GM21576 (cell line): ENCODE data around the gene GOLGA5.

Source experiments
- ATAC-seq: cut with Tn5 transposase; IDR thresholded peaks from one replicate; pipeline ENCODE4 v1.9.1; 2021; ENCODE audit warnings: mild to moderate bottlenecking, moderate library complexity; ENCODE audit not compliant: unreplicated experiment

Gene GOLGA5

DNA sequence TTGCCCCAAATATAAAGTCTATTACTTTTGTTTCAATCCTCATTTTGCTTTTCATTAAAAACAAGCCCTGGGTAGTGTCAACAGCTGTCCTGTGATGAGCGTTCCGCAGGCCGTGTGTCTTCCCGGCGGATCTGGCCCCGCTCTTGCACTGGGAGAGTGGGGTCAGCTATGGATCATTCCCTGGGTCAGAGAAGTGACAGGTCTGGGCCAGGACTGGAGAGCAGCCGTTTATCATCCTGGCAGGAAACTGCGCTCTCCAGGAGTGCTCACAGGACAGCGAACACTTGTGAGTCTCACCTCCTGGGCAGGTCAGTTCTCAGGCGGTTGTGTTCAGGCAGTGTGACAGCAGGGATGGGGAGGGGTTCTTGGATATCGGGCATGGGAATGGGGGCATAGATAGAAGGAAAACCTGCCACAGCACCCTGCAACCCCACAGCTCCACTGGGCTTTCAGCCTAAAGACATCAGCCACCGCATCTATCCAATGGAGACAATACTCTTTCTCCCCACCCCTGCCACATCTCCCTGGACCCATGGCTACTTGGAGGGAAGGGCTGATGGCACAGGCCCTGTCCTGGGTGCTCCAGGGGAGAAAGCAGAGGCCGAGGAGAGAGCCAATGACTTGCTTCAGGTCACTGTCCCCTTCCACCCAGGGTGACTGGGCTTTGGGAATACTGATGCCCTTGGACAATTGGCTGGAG lies 81.0 kb downstream of the GOLGA5 start:
- no peak for ATAC-seq

DNA sequence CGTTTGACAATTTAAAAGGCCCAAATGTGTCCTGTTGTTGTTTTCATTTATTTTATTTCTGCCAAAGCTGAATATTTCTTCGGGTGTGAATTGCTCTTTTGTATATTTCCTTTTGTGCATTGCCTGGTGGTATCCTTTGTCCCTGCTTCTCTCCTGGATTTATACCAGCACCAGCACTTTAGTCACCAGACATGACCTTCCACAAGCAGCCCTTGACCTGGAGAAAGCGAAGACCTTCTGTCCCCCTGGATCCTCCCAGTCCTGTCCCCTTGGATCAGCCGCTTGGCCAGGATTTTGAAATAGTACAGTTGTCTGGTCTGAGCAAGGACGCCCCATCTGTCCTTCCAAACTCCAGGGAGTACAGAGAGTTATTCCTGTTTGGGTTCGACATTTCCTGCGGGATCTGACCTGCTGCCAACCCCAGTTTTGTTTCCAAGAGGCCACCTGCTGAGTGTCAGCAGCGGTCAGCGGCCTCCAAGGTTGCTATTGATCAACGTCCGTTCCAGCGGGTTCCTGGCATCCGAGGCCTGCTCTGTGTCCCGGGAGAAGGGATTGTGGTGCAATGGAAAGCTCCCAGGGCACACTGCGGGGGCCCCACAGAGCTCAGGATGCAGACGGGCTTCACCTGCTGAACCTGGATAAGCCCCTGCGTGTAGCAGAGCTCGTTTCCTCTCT lies 83.8 kb downstream of the GOLGA5 start:
- no peak for ATAC-seq

DNA sequence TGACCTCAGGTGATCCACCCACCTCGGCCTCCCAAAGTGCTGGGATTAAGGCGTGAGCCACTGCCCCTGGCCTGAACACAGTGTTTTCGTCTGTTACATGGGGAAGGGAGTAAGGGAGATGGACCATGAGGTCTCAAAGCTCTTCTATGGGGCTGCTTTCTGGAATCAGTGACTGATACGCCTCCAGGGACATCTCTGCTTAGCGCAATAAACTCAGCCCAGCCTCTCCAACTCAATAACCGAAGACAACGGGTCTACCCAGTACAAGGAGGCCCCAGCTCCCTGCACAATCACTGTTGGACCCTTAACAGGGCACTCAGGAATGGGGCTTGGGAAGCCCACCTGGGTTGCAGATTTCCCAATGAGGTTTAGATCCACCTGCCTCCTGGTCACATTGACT lies 86.2 kb downstream of the GOLGA5 start:
- ATAC-seq, result no peak

DNA sequence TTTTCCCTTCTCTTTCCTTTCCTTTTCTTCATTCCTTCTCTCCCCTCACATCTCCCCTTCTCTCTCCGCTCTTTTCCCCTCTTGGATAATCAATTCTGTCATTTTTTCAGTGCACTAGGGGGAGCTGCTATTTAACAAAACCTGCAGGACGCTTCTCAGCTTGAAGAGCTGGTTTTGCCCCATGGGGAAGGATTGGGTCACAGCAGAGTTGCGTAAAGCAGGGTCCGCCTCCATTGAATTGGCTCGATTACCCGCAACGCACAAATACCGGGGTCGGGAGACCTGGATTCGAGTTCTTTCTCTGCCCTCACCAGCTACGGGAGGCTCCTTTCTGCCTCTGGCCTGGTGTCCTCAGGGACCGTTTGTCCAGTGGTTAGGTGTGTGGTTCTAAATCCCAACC lies 86.7 kb downstream of the GOLGA5 start:
- no peak for ATAC-seq

DNA sequence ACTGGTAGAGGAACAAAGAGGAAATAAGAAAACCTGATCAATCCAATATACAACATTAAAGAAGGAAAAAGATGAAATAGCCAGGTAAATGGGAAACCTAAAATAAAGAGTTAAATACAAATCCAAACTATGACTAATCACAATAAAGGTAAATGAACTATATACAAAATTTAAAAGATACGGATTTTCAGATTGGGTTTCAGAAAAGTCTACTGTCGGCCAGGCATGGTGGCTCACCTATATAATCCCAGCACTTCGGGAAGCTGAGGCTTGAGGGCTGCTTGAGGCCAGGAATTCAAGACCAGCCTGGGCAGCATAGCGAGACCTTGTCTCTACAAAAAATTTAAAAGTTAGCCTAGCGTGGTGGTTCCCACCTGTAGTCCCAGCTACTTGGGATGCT lies 89.0 kb downstream of the GOLGA5 start:
- ATAC-seq, result no peak

DNA sequence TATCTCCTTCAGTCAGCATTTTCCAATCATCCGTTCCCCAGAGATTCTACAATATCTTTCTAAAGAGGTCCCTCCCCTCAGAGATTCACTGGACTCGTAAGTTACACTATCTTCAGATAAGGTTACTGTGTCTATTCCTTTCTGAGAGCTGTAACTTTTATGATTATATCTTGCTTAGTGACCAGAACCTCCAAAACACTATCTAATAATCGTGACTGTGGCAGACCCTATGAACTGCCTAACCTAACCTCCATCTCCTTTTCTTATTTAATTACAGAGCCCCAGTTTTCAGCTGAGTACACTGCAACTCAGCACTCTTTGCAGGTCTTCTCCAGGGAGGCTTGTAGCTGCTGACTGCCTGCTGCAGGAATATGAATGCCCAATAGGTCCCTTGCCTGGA lies 90.3 kb downstream of the GOLGA5 start:
- ATAC-seq, result no peak

DNA sequence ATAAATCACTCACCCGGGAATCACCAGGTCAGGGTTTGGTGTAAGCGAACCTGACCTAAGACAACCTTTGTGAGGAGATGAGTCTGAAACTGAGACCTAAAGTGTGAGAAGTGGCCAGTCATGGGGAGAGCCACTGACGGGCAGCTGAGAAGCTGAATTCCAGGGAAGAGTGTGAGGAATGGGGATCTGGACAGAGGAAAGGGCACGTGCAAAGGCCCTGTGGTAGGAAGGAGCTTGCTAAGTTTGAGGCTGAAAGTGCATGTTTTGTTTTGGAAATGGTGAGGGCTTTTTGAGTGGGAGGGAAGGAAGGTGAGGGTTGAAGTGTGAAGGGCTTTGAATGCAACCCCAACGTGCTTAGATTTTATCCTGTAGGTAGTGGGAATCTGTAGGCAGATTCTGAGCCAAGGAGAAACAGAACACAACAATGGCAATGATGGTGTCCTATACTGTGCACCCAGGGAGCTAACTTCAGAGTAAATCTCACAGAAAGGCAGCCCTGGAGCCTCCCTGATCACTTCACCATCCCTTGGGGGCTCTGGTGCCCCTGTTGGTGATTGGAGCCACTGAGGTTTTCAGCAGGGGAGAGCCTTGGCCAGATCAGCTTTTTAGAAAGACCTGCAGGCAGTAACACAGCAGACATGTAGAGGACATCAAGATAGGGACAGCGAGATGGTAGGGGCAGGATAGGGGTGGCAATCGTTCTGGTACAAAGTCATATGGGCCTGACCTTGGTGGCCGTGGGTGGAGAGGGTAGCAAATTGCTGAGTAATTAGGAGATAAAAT lies 91.4 kb downstream of the GOLGA5 start:
- ATAC-seq, result no peak

DNA sequence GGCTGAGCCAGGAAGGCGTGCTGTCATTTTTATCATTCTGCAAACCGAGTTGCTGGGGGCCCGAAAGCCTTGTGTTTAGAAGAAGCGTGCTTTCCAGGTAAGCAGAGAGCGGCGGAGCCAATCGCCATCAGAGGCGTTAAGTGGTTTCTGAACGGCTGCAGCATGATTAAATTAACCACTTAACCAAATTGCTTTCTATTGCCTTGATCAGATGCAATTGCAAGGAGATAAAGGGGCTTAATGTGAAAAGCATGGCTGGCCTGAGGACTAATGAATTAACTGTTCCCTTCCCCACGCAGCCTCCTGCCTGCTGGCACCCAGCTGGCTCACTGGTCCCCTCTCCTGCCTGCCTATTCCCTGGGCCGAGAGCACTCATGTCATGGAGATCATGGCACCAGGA lies 92.2 kb downstream of the GOLGA5 start:
- no peak for ATAC-seq

DNA sequence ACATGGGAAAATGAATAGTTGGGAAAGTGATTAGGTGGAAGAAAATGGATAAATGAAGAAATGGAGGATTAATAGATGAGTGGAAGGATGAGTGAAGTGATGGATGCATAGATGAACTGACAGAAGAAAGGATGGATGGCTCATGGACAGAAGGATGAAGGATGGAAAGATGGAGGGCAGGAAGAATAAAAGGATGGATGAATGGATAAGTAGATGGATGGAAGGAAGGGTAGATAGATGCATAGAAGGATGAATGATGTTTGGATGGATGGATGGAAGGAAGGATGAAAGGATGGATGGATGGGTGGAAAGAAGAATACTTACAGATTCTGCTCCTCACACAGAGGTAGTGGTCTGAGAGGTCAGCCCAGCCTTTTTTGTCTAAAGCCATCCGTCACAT lies 93.1 kb downstream of the GOLGA5 start:
- no peak for ATAC-seq

DNA sequence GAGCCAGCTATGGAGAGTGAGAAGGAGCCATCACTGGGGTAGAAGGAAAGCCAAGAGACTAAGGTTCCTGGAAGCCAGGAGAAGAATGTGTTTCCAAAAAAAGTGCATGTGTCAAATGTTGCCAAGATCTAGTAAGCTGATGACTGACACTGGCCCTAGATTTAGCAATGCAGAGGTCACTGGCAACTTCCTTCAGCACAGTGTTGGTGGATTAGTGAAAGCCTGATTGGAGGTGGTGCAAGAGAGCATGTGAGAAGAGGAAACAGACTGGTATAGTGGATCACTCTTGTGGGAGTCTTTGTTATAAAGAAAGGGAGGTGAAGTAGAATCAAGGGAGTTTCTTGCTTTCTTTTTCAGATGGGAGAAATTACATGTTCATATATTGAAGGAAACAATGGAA lies 94.8 kb downstream of the GOLGA5 start:
- ATAC-seq, result no peak
